ENCODE results near the gene DLG2.

DLG2 gene

GRCh38 chr11:85459304-85459703, 167.8 kb downstream of the DLG2 start:
- Histone ChIP-seq H3K4me1 (ENCODE audit: low read length) (no peaks in the 10 kb centered on the region), H3F3A (ENCODE audit: insufficient read depth, low read length) (no peaks in the 10 kb centered on the region), H4K20me1 (ENCODE audit: insufficient read depth, low read length) (no peaks in the 10 kb centered on the region), H3K9me3 (replicated peaks; ENCODE audit: insufficient read depth, low read length) (no peaks in the 10 kb centered on the region), H3K27me3 (replicated peaks; ENCODE audit: insufficient read depth, low read length) (no peaks in the 10 kb centered on the region), H3K36me3 (replicated peaks; ENCODE audit: insufficient read depth, low read length) (no peaks in the 10 kb centered on the region), H3K9me2 (replicated peaks; ENCODE audit: insufficient read depth, low read length) (no peaks in the 10 kb centered on the region), H3K27ac (ENCODE audit: low read length) (no peak overlapping the region), H2AFZ (ENCODE audit: low read length) (no peak overlapping the region), H3K9ac (ENCODE audit: low read length) (no peak overlapping the region), H3K79me2 (ENCODE audit: low read length) (no peaks in the 10 kb centered on the region), H3K4me2 (ENCODE audit: low read depth, low read length) (no peak overlapping the region), H3K4me3 (ENCODE audit: low read length) (no peak overlapping the region)
- DNase-seq = no peak
- TF ChIP-seq EZH2phosphoT487 (IDR thresholded peaks at IDR 0.05; ENCODE audit: low read length) (no peak), EZH2 (optimal IDR thresholded peaks at IDR 0.05; ENCODE audit: low read depth, low read length) (no peak), CTCF (IDR thresholded peaks at IDR 0.05; ENCODE audit: low read length) (no peak)

DNA sequence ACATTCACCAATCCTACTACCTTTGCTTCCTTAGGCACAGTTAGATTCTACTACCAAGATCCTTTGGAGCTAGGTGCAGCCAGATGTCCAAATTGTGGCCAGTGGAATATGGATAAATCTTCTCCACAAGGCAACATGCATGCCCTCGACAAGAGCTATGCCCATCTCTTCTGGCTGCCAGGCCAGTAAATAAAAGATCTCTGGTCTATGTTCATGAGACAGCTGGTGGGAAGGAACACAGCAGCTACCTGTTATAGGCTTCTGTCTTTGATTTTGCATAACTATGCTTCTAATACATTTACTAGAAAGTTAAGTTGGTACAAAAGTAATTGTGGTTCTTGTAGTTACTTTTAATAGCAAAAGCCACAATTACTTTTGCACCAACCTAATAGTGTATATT, 182.7 kb downstream of the DLG2 start:
- Histone ChIP-seq H3K9me2 (replicated peaks; ENCODE audit: insufficient read depth, low read length) (no peaks in the 10 kb centered on the region), H3K36me3 (replicated peaks; ENCODE audit: insufficient read depth, low read length) (no peaks in the 10 kb centered on the region), H3K79me2 (ENCODE audit: low read length) (no peaks in the 10 kb centered on the region), H3K9me3 (replicated peaks; ENCODE audit: insufficient read depth, low read length) (no peaks in the 10 kb centered on the region), H3F3A (ENCODE audit: insufficient read depth, low read length) (no peaks in the 10 kb centered on the region), H2AFZ (ENCODE audit: low read length) (no peak overlapping the region), H3K9ac (ENCODE audit: low read length) (no peak overlapping the region), H4K20me1 (ENCODE audit: insufficient read depth, low read length) (no peaks in the 10 kb centered on the region), H3K4me2 (ENCODE audit: low read depth, low read length) (no peak overlapping the region), H3K4me1 (ENCODE audit: low read length) (no peaks in the 10 kb centered on the region), H3K4me3 (ENCODE audit: low read length) (no peak overlapping the region), H3K27me3 (replicated peaks; ENCODE audit: insufficient read depth, low read length) (no peaks in the 10 kb centered on the region), H3K27ac (ENCODE audit: low read length) (no peak overlapping the region)
- TF ChIP-seq EZH2 (optimal IDR thresholded peaks at IDR 0.05; ENCODE audit: low read depth, low read length) = no peak
- DNase-seq = no peak

- TF ChIP-seq EZH2 (optimal IDR thresholded peaks at IDR 0.05; ENCODE audit: low read depth, low read length) (no peak), EZH2phosphoT487 (IDR thresholded peaks at IDR 0.05; ENCODE audit: low read length) (no peak), CTCF (IDR thresholded peaks at IDR 0.05; ENCODE audit: low read length) (no peak)
- H3K9me2 ChIP-seq (replicated peaks; ENCODE audit: insufficient read depth, low read length) = no peaks in the 10 kb centered on the region
Measured at GRCh38 chr11:85440273-85440672, 186.9 kb downstream of the DLG2 start.

GRCh38 chr11:85438328-85438727, 188.8 kb downstream of the DLG2 start:
- no peaks in the 10 kb centered on the region for H3K79me2 ChIP-seq (ENCODE audit: low read length)
- no peak overlapping the region for H3K9ac ChIP-seq (ENCODE audit: low read length)
- no peaks in the 10 kb centered on the region for H4K20me1 ChIP-seq (ENCODE audit: insufficient read depth, low read length)
- TF ChIP-seq EZH2phosphoT487 (IDR thresholded peaks at IDR 0.05; ENCODE audit: low read length) (no peak), CTCF (IDR thresholded peaks at IDR 0.05; ENCODE audit: low read length) (no peak), EZH2 (optimal IDR thresholded peaks at IDR 0.05; ENCODE audit: low read depth, low read length) (no peak)
- H3K4me3 ChIP-seq (ENCODE audit: low read length) = no peak overlapping the region
- no peaks in the 10 kb centered on the region for H3K27me3 ChIP-seq (replicated peaks; ENCODE audit: insufficient read depth, low read length)
- no peak overlapping the region for H3K27ac ChIP-seq (ENCODE audit: low read length)
- H3K9me2 ChIP-seq (replicated peaks; ENCODE audit: insufficient read depth, low read length) = no peaks in the 10 kb centered on the region
- no peak overlapping the region for H3K4me2 ChIP-seq (ENCODE audit: low read depth, low read length)
- no peak for DNase-seq
- no peaks in the 10 kb centered on the region for H3F3A ChIP-seq (ENCODE audit: insufficient read depth, low read length)
- no peaks in the 10 kb centered on the region for H3K9me3 ChIP-seq (replicated peaks; ENCODE audit: insufficient read depth, low read length)
- H3K36me3 ChIP-seq (replicated peaks; ENCODE audit: insufficient read depth, low read length) = no peaks in the 10 kb centered on the region
- no peaks in the 10 kb centered on the region for H3K4me1 ChIP-seq (ENCODE audit: low read length)
- H2AFZ ChIP-seq (ENCODE audit: low read length) = no peak overlapping the region

More at GRCh38 chr11:85440273-85440672, 186.9 kb downstream of the DLG2 start:
- Histone ChIP-seq H3K36me3 (replicated peaks; ENCODE audit: insufficient read depth, low read length) (no peaks in the 10 kb centered on the region), H3K27me3 (replicated peaks; ENCODE audit: insufficient read depth, low read length) (no peaks in the 10 kb centered on the region), H3K4me3 (ENCODE audit: low read length) (no peak overlapping the region), H3K9ac (ENCODE audit: low read length) (no peak overlapping the region), H3F3A (ENCODE audit: insufficient read depth, low read length) (no peaks in the 10 kb centered on the region), H3K9me3 (replicated peaks; ENCODE audit: insufficient read depth, low read length) (no peaks in the 10 kb centered on the region), H3K4me1 (ENCODE audit: low read length) (no peaks in the 10 kb centered on the region), H3K27ac (ENCODE audit: low read length) (no peak overlapping the region), H3K79me2 (ENCODE audit: low read length) (no peaks in the 10 kb centered on the region), H2AFZ (ENCODE audit: low read length) (no peak overlapping the region), H3K4me2 (ENCODE audit: low read depth, low read length) (no peak overlapping the region), H4K20me1 (ENCODE audit: insufficient read depth, low read length) (no peaks in the 10 kb centered on the region)
- no peak for DNase-seq

All from MM.1S (cell line).